WI38 (cell line): ENCODE results near the gene COL23A1.

Experiments used
- H3K4me3 ChIP-seq: 2 replicates; pipeline ENCODE4 v1.5.1; 2011; ENCODE audit warnings: low read depth, mild to moderate bottlenecking, control low read depth, low read length
- CTCF ChIP-seq: IDR thresholded peaks from 2 replicates; pipeline ENCODE4 v1.5.1; 2012; ENCODE audit warnings: low read depth, mild to moderate bottlenecking, control low read depth, low read length

Gene COL23A1

DNA sequence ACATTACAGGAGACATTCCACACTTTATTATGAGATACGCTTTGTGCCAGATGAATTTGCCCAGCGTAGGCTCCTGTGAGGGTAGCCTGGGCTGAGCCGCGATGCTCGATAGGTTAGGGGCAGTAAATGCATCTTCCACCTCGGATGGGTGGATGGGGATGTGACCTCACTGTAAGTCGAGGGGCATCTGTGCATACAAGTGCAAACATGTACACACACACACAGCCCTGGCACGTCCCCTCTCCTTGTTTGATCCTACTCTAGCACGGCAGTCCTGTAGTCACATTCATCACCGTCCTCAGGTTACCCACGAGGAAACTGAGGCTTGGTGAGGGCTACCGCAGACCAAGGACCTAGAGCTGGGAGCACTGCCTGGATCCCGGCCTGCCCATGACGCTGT is 166.8 kb downstream of the COL23A1 start:
- H3K4me3 ChIP-seq: no peak overlapping the region
- no peak for TF ChIP-seq CTCF

DNA sequence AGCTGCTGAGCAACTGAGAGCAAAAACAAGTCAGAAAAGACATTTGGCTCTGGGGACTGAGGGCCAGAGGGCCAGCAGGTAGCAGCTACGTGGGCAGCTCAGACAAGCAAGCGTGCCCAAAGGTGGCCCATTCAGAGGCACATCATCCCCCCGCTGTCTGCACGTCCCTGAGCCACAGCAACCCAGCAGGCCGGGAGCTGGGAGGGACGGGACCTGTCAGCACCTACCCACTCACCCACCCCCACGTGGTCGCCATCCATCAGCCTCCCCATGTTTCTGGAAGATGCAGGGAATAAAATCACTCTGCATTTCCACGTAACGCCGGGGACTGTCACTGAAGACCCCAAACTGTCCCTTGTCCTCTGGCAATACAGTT is 167.8 kb downstream of the COL23A1 start:
- TF ChIP-seq CTCF: no peak
- H3K4me3 ChIP-seq: no peak overlapping the region

DNA sequence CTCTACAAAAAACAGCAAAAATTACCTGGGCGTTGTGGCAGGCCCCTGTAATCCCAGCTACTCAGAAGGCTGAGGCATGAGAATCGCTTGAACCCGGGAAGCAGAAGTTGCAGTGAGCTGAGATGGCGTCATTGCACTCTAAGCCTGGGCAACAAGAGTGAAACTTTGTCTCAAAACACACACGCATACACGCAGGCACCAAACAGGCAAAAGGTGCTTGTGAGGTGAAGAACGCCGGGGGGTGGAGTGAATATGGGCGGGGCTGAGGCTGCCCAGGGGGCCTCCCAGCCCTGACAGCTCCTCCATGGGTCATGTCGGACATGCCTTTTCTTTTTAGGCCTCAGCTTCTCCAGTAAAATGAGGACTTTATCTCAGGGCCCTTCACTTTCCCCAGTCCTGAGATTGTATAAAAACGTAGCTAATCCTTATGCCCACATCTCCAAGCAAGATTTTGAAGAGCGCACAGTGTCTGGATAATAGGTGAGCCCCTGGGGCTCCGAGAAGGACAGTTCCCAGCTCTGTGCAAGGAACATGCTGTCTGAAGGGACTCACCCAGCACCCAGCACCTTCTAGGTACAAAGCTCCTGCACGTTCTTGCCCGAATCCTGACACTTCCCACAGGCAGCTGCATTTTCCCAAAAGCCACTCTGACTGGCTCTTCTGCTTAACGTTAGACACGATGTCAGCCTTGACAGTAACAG is 168.3 kb downstream of the COL23A1 start:
- H3K4me3 ChIP-seq: no peak overlapping the region
- no peak for TF ChIP-seq CTCF

GRCh38 chr5:178421128-178421527 is 169.1 kb downstream of the COL23A1 start:
- no peak overlapping the region for H3K4me3 ChIP-seq
- no peak for TF ChIP-seq CTCF

GRCh38 chr5:178420354-178420781 is 169.8 kb downstream of the COL23A1 start:
- H3K4me3 ChIP-seq: no peak overlapping the region

GRCh38 chr5:178419651-178420050 is 170.5 kb downstream of the COL23A1 start:
- no peak for TF ChIP-seq CTCF
- H3K4me3 ChIP-seq: no peak overlapping the region

More at GRCh38 chr5:178420354-178420781, 169.8 kb downstream of the COL23A1 start:
- no peak for TF ChIP-seq CTCF

GRCh38 chr5:178419196-178419595 is 171.0 kb downstream of the COL23A1 start:
- no peak overlapping the region for H3K4me3 ChIP-seq
- no peak for TF ChIP-seq CTCF
